Lung microvascular endothelial cell (primary cell): ENCODE results near the gene DDX4. TPM values are rescaled to one million over a fixed set of nuclear protein-coding genes. Genes with fewer than 3 reads are reported as not detected.

Experiments used
- DNase-seq, 2 donors: peaks; one replicate each; pipeline versions ENCODE4 v3.0.0 to v3.0.0-alpha.2; 2010; ENCODE audit warnings: low read depth in 2 of 2
- total RNA-seq: library from RNA; depleted of rRNA; stranded (reverse); fragments of >200 nt; gene quantifications from 2 replicates; pipeline ENCODE4 v1.2.1, GENCODE V29; 2014

DDX4 gene
- total RNA-seq, 1 donor from 2014 or later, result not detected

DNA sequence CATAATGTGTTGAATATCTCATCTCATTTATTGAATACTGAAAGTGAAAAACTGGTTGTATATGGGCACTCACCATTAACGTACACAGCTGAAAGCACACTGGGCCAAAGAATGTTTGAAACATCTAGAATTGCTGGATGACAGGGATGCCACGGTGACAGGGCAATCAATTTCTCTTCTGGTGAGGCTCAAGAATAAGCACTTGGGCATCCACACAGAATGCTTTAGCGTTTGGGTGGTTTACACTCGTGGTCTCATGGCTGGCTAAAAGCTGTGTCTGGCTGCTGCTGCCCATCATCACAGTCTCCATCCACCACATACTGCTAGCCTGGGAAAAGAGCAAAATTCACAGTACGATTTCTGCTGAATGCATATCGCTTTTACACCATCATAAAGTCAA is 82.6 kb downstream of the DDX4 start:
- no peak for DNase-seq

DNA sequence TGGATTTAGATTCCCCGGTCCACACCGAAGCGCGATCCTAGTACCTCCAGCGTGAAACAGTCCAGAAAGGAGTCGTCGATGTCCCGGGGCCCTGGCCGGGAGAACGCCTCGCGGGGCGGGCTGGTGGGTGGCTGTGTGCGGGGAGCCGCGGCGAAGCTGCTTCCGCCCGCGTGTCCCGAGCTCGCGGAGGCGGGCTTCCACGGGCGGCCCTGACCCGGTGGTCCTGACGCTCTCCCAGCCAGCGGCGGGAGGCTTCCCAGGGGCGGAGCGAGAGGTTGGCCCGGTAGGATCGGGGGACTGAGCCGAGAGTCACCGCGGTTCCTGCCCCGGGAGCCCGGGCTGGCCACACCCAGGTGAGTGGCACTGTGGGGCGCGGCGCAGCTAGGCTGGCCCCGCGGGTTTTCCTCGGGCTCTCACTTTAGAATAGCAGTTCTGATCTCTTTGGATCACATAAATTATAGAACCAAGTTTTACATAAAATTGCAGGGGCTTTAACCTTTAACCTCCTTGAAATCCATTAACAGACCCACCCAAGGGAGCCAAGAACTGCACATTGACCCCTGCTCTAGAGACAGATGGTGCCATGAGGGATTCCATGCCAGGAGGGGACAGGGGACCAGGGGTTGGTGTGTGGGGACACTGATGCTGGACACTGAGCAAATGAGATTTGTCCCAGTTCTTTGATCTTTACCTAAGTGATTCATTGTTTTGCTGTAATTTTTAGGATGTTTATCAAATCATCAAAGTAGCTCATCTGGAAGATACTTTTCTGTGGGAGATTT is 84.1 kb downstream of the DDX4 start:
- DNase-seq, result peak; percentile 7 to 20

DNA sequence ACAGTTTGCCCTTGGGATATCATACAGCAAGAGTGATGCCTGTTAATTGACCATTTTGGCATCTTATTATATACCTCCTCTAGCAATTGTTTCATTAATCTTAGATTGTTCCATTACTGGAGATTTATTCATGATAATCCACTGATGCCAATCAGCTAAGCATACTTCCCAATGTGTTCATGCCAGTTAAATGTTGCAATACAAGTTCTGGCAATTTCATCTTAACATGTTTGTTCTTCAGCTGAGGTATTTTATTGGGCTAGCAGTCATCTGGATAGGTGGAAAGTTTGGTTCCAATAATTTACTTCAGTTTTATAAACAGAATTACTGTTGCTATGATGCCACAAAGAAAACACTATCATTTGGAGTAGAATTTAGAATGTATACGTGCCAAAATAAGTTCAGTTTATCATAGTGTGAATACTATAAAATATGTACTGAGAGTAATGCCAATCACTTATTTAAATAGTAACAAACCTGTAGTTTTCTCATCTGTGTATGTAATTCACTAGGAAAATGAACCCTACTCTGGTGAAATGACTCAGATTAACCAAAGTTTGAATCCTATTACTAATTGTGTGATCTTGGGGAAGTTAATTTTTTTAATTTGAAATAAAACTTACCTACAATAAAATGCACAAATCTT is 85.4 kb downstream of the DDX4 start:
- DNase-seq, result no peak

DNA sequence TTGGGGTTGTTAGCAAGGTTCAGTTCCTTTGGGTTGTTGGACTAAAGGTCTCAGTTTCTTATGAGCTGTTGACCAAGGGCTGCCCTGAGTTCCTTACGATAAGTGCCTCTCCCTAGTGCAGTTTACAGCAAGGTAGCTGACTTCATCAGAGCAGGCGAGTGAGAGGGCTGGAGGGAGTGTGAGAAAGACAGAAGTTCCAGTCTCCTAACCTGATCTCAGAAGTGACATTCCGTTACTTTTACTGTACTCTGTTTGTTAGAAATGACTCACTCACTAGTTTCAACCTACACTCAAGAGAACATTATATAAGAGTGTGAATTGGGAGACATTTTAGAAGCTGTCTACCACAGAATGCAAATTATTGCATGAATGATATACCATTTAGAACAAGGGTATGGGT is 92.1 kb downstream of the DDX4 start:
- no peak for DNase-seq

DNA sequence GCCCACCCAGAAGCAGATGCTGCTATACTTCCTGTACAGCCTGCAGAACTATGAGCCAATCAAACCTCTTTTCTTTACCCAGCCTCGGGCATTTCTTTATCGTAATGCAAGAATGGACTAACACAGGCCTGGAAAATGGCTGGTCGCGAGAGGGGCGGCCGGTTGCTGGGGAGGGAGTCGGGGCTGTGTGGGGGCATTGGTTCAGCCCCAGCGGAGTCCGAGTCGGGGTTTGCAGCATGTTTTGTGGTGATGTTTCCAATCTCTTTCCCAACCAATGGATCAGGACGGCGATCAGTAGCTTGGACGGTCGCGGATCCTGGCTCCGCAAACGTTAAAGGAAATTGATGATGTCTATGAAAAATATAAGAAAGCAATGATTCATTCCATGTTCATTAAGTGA is 94.6 kb downstream of the DDX4 start:
- DNase-seq, result no peak

DNA sequence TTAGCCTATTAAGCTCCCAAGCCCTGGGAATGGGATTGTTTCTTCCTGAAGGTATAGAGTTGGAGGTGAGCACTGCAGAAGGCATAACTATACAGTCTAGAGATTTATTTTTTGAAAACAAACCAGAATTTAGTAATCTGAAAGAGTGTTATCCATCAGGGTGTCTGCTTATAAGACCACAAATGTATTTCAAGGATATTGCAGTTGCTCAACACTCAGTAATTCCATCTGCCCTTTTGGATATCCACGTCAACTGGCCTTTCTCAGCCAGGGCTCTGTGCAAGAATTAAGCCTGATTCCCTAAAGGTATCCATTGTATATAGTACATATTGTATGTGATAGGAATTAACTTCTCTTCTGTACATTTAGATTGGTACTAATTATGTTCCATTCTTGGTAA is 98.3 kb downstream of the DDX4 start:
- DNase-seq, result no peak

DNA sequence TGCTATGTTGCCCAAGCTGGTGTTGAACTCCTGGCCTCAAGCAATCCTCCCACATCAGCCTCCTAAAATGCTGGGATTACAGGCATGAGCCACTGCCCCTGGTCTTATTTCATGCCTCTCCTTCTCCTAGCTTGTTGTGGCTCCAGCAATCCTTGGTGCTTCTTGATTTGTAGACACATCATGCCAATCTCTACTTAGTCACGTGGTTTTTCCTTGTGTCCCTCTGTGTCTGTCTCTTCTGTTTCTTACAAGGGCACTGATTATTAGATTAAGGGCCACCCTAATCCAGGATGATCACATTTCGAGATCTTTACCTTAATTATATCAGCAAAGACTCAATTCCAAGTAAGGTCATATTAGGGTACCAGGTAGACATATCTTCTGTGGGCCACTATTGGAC is 104.1 kb downstream of the DDX4 start:
- DNase-seq, result no peak

DNA sequence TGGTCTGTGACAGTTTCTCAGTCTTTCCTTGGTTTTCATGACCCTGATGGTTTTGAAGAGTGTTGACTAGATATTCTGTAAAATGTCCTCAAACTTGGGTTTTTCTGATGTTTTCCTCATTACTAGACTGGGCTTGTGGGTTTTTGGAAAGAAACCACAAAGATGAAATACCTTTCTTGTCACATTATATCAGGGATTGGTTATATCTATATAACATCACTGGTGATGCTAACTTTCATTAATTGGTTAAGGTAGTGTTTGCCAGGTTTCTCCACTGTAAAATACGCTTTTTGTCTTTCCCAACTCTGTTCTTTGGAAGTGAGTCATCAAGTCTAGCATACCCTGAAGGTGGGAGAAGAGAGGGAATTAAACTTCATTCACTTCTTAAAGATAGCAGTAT is 110.0 kb downstream of the DDX4 start:
- DNase-seq, result no peak

DNA sequence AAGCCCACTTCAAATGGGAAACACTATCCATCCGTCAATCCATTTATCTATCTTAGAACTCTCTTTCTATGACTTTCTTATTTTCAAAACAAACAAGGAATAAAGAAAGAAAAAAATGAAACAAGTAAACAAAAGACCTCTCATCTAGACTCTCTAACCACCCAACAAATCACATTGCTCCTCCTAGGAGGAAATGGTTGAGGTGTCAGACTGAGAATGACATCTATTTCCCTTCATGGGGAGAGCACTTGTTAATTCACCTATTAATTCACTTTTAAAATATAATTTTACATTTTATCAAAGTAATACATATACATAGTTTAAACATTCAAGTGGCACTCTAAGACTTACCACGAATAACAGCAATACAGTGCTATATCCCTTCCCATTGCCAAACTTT is 110.9 kb downstream of the DDX4 start:
- DNase-seq, result no peak

DNA sequence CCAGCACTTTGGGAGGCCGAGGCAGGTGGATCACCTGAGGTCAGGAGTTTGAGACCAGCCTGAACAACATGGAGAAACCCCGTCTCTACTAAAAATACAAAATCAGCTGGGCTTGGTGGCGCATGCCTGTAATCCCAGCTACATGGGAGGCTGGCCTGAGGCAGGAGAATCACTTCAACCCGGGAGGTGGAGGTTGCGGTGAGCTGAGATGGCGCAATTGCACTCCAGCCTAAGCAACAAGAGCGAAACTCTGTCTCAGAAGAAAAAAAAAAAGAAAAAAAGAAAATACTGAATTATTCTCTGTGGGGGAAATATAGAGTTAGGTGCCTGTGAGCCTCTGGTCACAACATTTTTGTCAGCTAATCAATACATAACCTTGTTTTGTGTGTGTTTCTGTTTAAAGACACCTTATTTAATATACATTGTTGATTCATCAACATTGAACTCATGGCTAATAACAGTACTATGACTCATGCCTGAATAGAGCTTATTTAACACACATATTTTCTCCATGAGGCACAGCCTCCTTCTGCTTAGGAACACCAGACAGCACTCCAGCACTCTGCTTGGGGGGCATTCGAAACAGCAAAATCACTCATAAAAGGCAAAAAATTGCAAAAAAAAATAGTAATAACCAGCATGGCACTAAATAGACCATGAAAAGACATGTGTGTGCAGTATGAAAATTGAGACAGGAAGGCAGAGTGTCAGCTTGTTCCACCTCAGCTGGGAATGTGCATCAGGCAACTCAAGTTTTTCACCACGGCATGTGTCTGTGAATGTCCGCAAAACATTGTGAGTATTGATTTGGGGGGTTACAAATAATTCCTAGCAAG is 113.2 kb downstream of the DDX4 start, which contains the start of gene IL31RA:
Gene IL31RA, plus strand, starts transcription at position 519 of the 836 bp plus-strand sequence. Its CDS starts 214 bp downstream, at position 733.
- DNase-seq, result peak; percentile 50 to 80

DNA sequence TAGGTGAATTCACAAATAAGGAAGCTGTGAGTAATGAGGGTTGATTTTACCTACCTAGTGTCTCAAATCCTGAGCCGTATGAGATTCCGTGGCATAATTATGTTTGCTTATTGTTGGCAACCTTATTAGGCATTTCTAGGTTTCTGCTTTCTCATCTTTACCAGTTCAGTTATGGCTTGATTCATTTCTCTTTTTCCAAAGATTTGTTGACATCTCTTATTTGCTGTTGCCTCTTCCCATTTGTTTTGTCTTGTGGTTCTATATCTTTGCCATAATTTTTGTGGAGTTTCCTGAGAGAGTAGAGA is 113.8 kb downstream of the DDX4 start:
- no peak for DNase-seq

DNA sequence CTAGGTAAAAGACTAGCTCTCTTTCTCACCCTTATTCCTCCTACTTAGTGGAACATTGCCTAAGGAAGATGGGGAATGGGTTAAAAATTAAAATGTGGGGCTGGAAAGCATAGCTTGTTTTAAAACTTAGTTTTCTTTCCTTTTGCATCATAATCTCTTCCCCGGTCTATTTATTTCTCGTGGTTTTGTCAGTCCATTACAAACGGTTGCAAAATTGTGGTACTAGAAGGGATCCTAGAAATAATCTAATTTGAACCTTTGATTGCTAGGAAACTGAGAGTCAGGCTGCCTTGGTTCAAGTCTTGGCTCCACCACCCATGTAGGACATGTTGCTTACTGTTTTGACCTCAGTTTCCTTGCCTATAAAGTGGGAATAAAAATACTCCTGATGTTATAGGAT is 114.6 kb downstream of the DDX4 start:
- DNase-seq, result no peak

DNA sequence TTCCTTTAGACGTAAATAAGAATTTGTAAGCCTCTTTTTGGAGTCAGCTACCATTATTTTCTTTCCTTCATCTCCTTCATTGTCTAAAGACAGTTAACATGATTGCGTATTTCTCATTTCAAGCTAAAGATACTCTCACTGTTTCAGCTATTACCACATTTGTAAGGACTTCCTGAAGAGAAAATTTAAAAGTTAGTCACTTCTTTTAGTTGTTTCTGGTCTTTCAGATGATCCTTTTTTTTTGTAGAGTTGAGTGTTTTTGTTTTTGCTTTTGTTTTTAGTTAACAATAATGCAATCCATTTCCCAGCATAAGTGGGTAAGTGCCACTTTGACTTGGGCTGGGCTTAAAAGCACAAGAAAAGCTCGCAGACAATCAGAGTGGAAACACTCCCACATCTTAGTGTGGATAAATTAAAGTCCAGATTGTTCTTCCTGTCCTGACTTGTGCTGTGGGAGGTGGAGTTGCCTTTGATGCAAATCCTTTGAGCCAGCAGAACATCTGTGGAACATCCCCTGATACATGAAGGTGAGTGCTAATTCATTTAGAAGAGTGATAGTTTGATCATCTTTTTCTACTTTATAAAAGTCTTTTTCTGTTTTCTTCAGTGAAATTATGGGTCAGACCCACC is 115.3 kb downstream of the DDX4 start:
- DNase-seq, result peak; percentile 9 to 18

DNA sequence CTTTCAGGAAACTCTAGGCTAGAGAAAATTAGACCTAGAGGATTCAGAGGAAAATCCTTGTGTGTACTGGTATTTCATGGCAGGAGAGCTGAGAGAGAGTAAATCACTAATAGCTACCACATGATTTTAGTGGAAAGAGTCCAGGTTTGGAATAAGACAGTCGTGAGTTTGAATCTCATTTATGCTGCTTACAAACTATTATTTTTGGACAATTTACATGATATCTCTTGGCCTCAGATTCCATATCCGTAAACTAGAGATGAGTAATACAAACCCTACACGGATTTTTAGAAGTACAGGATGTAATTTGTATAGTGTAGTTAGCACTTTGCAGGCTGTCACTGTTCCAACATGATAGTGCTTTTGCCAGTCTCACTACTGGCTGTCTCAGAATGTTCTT is 116.0 kb downstream of the DDX4 start:
- DNase-seq, result peak; percentile 58 to 70

DNA sequence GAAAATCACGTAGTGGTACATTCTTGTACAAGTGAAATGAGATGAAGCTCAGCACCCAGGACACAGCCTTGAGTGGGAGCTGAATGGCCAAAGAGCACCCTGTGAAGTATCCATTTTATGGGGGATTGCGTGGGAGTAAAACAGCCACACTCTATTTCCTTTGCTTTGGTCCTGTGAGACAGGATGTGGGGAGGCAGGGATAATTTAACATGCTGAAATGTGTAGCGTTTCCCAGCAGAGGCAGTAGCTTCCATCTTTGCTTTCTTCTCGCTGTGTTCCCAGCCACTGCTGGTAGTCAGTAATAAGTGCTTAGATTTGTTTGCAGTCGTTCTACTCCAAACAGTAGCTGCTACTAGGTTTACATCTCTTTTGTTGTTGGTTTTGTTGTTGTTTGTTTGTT is 117.6 kb downstream of the DDX4 start:
- peak; percentile 22 to 37 for DNase-seq

DNA sequence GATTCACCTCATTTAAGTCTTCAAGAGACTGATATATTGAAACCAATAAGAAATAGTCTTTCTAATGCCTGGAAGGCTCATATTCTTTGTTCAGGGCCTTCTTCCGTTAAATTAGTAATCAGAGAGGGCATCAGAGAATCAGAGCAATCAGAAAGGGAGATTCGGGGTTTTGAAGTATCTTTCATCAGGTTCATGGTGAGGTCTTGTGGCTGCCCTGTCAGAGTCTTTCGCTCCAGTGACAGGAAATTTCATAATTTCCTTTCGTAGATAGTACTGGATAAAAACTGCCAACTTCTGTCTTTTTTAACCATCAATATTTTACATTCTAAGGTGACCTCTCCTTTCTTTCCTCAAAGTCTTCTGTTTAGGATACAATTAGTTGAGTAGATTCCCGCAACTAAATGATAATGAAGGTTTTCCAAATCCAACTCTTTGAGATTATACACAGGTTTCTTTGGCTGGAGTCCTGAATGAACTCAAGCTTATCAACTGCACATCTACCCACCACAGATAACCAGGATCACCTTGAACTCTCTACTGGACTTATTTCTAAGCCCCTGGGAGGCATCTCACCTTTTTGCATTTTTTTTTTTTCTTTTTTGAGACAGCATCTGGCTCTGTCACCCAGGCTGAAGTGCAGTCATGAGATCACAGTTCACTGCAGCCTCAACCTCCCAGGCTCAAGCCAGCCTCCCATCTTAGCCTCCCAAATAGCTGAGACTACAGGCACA is 118.8 kb downstream of the DDX4 start:
- peak; percentile 43 to 51 for DNase-seq

DNA sequence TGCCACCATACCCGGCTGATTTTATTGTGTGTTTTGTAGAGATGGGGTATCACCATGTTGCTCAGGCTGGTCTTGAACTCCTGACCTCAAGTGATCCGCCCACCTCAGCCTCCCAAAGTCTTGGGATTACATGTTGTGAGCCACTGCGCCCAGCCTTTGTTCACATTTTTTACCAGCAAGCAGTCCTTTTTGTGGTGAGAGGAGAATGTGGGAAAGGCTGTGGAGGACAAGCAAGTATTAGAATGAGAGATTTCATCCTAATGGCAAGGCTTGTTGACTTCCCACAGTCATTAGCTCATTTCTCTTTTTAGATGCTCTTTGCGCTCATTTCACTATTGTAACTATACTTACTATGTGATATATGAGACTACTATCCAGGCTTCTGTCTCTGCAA is 119.4 kb downstream of the DDX4 start:
- DNase-seq, result no peak

DNA sequence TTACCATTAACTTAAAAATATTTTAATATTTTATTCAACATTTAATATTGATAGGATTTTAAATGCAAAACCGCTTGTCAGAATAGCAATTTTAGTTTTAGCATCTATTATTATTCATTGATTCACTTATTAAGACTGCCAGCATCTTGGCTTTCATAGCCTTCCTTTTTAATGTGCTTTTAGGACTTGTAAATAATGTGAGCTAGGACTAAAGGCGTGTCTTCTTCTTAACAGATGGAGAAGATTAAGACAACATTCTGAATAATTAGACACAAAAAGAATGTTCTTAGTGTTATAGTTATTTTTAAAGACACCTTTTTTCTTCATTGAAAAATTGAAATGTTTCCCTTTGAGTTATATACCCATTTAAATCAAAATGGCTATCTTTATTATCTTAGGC is 120.2 kb downstream of the DDX4 start:
- DNase-seq, result no peak

DNA sequence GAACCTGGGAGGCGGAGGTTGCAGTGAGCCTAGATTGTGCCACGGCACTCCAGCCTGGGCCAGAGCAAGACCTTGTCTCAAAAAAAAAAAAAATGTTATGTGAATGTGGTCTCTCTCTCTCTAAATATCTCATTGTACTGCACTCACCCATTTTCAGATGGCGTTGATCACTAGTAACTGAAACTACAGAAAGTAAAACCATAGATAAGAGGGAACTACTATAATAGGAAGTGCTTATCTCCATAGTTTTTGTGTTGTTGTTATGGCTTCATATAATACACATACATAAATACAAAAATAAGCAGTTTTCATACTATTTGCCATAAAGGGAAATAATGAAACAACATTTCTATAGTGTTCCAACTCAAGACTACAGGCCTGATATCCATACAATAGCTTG is 122.4 kb downstream of the DDX4 start:
- no peak for DNase-seq

DNA sequence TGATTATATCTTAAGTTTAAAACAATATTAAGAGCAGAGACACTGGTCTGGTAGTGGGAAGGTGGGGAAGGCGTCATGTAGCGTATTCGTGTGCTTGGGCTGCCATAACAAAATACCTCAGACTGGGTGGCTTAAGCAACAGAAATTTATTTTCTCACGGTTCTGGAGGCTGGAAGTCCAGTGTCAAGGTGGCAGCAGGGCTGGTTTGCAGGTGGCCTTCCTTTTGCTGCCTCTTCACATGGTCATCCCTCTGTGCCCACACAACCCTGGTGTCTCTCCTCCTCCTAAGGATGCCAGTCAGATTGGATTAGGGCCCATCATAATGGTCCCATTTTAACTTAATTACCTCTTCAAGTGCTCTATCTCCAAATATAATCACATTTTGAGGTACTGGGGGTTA is 122.8 kb downstream of the DDX4 start:
- no peak for DNase-seq
